Smooth muscle cell of the brain vasculature (primary cell): ENCODE data around the gene ZNF518B.
A peak's percentile ranks its signal among the peaks of the same experiment; 100 is the strongest.
"Not testable (repeated sequence)": the region's sequence is repeated elsewhere in the genome, so short reads cannot be mapped to it uniquely, and the experiment has no call there.

Experiments
- DNase-seq: peaks from one replicate; pipeline ENCODE4 v3.0.0-alpha.2; 2012; ENCODE audit warnings: low read depth, low spot score

ZNF518B gene

GRCh38 chr4:10456595-10457254 is 501 bp downstream of the ZNF518B start:
- no peak for DNase-seq

- no peak for DNase-seq
These were observed 999 bp downstream of the ZNF518B start for GRCh38 chr4:10456260-10456594.

GRCh38 chr4:10455133-10455532 is 2.1 kb downstream of the ZNF518B start:
- no peak for DNase-seq

- no peak for DNase-seq
These were observed 2.5 kb downstream of the ZNF518B start for GRCh38 chr4:10454726-10455125.

- no peak for DNase-seq
These were observed 3.1 kb downstream of the ZNF518B start for GRCh38 chr4:10454121-10454520.

- DNase-seq = no peak
These were observed 8.2 kb downstream of the ZNF518B start for GRCh38 chr4:10448991-10449390.

GRCh38 chr4:10442976-10443375 is 14.2 kb downstream of the ZNF518B start:
- DNase-seq = no peak

GRCh38 chr4:10441512-10441911 is 15.7 kb downstream of the ZNF518B start:
- no peak for DNase-seq

GRCh38 chr4:10438924-10439323 is 18.3 kb downstream of the ZNF518B start:
- no peak for DNase-seq

GRCh38 chr4:10437735-10438134 is 19.5 kb downstream of the ZNF518B start:
- no peak for DNase-seq

GRCh38 chr4:10427680-10428079 is 29.5 kb downstream of the ZNF518B start:
- not testable (repeated sequence) for DNase-seq

GRCh38 chr4:10421344-10422055 is 35.7 kb downstream of the ZNF518B start:
- no peak for DNase-seq

- DNase-seq = no peak
These were observed 39.5 kb downstream of the ZNF518B start for GRCh38 chr4:10417740-10418139.

- no peak for DNase-seq
These were observed 40.8 kb downstream of the ZNF518B start for GRCh38 chr4:10416441-10416840.

- DNase-seq = no peak
These were observed 44.0 kb downstream of the ZNF518B start for GRCh38 chr4:10413177-10413576.

GRCh38 chr4:10405672-10406071 is 51.6 kb downstream of the ZNF518B start:
- DNase-seq = no peak

GRCh38 chr4:10403633-10404445 is 53.4 kb downstream of the ZNF518B start:
- DNase-seq = peak; percentile 10

- no peak for DNase-seq
These were observed 61.1 kb downstream of the ZNF518B start for GRCh38 chr4:10395971-10396580.
